ENCODE measurements around the gene FAM83F.
"Not testable (repeated sequence)": the region's sequence is repeated elsewhere in the genome, so short reads cannot be mapped to it uniquely, and the experiment has no call there.

Gene FAM83F

DNA sequence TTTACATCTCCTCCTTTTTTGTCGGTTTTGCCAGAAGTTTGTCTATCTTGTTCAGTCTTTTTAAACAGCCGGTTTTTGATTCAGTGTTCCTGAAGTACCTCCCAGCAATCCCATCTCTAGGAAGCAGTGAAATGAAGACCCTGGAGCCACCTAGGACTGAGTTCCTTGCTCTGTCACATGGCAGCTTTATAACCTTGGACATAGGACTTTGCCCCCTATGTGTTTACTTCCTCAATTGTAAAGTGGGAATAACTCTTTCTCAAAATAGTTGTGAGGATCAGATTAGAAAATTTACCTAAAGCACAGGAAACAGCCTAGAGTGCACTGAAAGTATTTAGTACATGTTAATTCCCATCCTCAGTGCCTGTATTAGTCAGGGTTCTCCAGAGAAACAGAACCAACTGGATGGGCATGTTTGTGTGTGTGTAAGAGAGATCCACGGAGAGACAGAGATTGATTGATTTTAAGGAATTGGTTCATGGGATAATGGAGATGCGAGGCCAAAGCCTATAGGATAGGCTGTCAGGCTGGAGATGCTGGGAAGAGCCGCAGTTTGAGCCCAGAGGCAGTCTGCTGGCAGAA lies 20.0 kb downstream of the FAM83F start:
- in situ Hi-C loops (cut with MboI; ENCODE audit: low sequenced_read_pairs): no loop called here

DNA sequence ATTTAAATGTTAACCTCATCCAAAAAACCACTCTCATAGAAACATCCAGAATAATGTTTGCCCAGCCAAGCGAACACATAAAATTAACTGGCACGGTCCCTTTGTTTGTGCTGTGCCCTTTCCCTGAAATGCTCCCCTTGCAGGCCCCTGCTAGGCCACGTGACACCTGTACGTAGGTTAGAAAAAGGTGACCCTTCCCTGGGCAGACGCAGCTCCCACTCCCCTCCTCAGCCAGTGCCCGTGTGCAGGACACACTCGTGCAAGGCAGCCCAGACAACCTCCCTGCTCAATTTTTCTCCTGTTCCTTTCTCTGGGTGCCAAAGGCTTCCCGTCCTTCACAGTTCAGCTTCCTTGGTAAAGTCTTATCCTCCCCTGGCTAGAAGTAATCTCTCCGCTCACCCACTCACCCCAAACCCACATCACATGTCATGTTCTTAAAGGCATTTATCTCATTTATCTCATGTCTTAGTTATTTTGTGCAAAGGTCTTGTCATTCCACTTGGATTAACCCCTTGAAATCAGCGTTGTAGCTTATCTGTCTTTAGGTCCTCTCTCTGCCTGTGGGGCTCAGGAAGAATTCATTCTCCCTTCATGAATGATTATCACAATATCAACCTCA lies 20.7 kb downstream of the FAM83F start:
- in situ Hi-C loops (cut with MboI; ENCODE audit: low sequenced_read_pairs): no loop called here

DNA sequence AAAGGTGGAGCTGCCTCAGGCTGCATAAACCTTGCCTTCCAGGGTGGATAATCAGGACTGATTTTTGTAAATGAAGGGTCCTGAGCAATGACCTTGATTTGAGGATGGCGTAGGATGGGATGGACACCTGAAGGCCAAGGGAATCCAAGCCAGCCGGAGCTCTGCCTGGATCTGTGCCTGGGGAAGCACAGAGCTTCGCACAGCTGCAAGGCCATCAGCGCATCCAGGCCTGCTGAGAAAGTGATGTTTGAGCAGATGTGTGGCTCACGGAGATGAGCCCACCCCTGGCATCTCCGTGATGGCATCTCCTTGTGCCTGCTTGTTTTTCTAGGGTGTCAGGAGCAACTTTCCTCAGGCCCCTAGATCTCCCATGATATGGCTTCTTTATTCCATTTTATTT lies 23.3 kb downstream of the FAM83F start:
- in situ Hi-C loops (cut with MboI; ENCODE audit: low sequenced_read_pairs): no loop called here

DNA sequence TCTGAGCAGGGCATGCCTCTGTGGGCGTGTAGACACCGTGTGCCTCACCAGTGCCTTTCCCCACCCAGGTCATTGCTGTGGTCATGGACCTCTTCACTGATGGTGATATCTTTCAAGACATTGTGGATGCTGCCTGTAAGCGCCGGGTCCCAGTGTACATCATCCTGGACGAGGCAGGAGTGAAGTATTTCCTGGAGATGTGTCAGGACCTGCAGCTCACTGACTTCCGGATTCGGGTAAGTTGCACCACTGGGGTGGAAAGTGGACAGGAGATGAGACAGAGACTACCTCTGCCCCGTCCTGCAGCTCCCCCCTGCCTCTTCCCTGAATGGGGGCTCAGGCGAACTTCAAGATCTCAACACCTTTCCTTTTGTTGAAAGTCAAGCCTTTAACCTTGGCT lies 24.3 kb downstream of the FAM83F start:
- in situ Hi-C loops (cut with MboI; ENCODE audit: low sequenced_read_pairs): no loop called here

DNA sequence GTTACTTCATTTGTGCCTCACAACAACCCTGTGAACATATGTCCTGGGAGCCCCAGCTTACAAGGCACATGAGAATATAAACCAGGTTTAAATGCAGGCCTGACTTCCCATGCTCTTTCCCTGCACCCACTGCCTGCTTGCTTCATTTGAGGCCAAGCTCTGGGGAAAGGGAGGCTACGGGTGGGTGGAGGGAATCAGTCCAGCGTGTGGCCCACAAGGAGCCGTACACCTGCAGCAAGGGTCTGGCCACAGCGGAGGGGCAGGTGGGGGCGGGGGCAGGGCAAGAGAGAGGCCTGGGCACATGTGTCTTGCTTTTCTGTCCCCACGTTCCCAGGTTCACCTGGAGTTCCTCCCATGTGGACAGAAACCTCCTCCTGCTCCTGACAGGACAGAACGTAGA lies 26.2 kb downstream of the FAM83F start:
- in situ Hi-C loops (cut with MboI; ENCODE audit: low sequenced_read_pairs): no loop called here

DNA sequence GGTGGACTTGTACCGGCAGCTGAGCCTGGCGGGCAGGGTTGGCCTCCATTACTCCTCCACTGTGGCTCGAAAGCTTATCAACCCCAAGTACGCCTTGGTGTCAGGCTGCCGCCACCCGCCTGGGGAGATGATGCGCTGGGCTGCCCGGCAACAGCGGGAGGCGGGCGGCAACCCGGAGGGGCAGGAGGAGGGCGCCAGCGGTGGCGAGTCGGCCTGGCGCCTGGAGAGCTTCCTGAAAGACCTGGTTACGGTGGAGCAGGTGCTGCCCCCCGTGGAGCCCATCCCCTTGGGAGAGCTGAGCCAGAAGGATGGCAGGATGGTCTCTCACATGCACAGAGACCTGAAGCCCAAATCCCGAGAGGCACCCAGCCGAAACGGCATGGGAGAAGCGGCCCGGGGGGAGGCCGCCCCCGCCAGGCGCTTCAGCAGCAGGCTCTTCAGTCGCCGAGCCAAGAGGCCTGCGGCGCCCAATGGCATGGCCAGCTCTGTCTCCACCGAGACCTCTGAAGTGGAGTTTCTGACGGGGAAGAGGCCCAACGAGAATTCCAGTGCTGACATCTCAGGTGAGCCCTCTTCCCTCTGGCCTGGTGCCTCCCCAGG lies 26.7 kb downstream of the FAM83F start:
- in situ Hi-C loops (cut with MboI; ENCODE audit: low sequenced_read_pairs): no loop called here

DNA sequence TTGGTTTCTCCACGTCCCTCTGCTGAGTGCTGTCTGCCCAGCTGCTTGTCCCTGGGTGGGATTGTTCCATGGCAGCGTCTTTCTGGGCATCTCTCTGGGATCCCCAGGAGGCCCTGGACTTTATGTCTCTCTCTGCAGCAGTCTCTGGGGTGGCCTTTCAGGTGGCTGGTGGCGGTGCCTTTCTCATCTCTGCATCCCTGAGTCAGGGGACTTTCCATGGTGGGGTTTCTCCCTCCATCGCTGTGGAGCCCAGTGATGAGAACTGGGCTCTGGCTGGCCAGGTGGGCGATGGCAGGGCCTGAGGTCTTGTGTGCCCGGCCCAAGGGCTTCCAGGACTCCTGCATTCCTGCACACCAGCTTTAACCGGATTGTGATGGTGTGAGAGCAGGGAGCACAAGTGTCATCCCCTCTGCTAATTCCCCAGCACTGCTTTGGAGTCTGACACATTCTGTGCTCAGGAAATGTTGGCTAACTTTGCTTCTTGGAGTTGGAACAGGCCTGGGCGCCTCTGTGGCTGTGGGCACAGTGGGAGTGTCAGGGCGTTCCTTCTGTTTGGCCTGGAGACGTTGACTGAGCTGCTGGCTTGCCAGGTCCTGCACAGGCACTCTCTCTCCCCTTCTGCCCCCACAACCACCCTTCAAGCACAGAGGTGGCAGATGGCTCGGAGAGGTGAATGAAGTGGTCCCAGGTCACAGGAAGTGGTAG lies 27.9 kb downstream of the FAM83F start:
- in situ Hi-C loops (cut with MboI; ENCODE audit: low sequenced_read_pairs): no loop called here

DNA sequence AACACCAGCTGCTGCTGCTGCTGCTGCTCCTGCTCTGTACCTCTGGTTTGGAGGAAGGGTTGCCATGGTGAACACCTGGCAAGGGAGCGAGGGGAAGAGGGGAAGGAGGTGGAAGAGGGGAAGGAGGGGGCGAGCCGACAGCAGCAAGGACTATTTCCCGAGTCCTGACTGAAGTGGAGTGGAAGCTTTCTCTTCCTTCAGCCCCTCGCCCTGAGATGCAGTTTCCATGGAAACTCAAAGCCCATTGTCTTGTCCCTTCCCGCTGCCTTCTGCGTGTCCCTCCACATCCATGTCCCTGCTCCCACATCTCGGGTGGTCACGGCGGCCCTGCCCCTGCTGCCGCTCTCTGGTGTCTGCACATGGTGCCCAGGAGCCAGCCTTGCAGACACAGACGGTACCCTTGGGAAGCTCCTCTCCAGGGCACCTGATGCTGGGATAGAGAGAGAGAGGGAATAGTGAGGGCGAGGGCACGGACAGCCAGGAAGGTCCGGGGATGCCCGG lies 28.6 kb downstream of the FAM83F start:
- in situ Hi-C loops (cut with MboI; ENCODE audit: low sequenced_read_pairs): no loop called here

GRCh38 chr22:40024201-40025061 lies 29.7 kb downstream of the FAM83F start:
- in situ Hi-C loops (cut with MboI; ENCODE audit: low sequenced_read_pairs): no loop called here

- in situ Hi-C loops (cut with MboI; ENCODE audit: low sequenced_read_pairs): not testable (repeated sequence)
These were observed 30.3 kb downstream of the FAM83F start for GRCh38 chr22:40025062-40025379.

GRCh38 chr22:40025856-40026255 lies 31.1 kb downstream of the FAM83F start:
- in situ Hi-C loops (cut with MboI; ENCODE audit: low sequenced_read_pairs): no loop called here

- in situ Hi-C loops (cut with MboI; ENCODE audit: low sequenced_read_pairs): no loop called here
These were observed 31.9 kb downstream of the FAM83F start for GRCh38 chr22:40026641-40027040.

- in situ Hi-C loops (cut with MboI; ENCODE audit: low sequenced_read_pairs): no loop called here
These were observed 32.7 kb downstream of the FAM83F start for GRCh38 chr22:40027191-40028097.

GRCh38 chr22:40028098-40028425 lies 33.3 kb downstream of the FAM83F start:
- in situ Hi-C loops (cut with MboI; ENCODE audit: low sequenced_read_pairs): no loop called here

GRCh38 chr22:40029189-40029890 lies 34.6 kb downstream of the FAM83F start:
- in situ Hi-C loops (cut with MboI; ENCODE audit: low sequenced_read_pairs): no loop called here

GRCh38 chr22:40030026-40030757 lies 35.4 kb downstream of the FAM83F start:
- in situ Hi-C loops (cut with MboI; ENCODE audit: low sequenced_read_pairs): loop anchor here (5.0 kb wide), 1 partner anchor 493 kb away; no protein-coding TSS in a partner anchor

GRCh38 chr22:40030758-40031095 lies 36.0 kb downstream of the FAM83F start:
- in situ Hi-C loops (cut with MboI; ENCODE audit: low sequenced_read_pairs): loop anchor here (5.0 kb wide), 1 partner anchor 493 kb away; no protein-coding TSS in a partner anchor

DNA sequence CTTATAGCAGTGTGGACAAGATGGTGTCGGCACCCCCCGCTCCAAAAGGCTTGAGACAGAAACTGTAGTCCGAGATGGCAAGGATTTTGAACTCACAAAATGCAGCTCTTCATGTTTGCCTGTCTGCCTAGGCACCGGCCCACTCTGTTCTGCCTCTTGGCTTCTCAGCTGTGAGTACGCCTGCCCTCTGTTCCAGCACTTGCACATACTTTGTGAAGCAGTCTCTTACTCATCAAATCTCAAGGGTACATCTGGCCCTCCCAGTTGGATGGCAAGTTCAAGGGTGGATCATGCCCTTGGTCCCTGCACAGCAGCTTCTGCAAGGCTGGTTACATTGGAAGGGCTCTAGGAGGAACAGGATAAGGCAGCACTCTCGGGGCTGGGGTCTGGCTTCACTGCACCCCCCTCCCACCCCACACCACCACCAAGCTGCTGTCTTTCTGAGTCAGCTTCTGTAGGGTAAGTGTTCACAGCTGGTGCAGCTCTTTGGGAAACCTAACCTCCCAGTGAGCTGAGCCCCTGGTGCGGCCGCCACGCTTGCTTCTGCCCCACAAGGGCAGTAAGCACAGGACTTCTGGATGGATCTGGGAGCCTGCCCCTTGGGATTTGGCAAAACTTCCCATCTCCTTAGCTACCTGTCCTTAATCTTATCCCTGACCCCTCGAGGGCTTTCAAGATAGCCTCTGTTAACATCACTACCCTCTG lies 37.2 kb downstream of the FAM83F start:
- in situ Hi-C loops (cut with MboI; ENCODE audit: low sequenced_read_pairs): loop anchor here (5.0 kb wide), 1 partner anchor 495 kb away; no protein-coding TSS in a partner anchor

All from HL-60/S4 treated with retinoic acid at 250 ng/mL for 4 days and 3 days (cell line).